Chondrocyte (in vitro differentiated cells): ENCODE measurements around the gene SRSF5. TPM values are rescaled to one million over a fixed set of nuclear protein-coding genes. Genes with fewer than 3 reads are reported as not detected.

Experiments
- DNase-seq: peaks from one replicate; pipeline ENCODE4 v3.0.0; 2021; ENCODE audit warnings: mixed read lengths, low spot score
- H3K27ac Mint-ChIP-seq: one replicate; pipeline ENCODE4 v1.8.0; 2021; ENCODE audit warnings: mild to moderate bottlenecking, moderate library complexity, mixed read lengths; ENCODE audit not compliant: unreplicated experiment
- H3K27me3 Mint-ChIP-seq: 2 replicates; pipeline ENCODE4 v1.8.0; 2021; ENCODE audit warnings: low read depth, mixed read lengths
- H3K36me3 Mint-ChIP-seq: 2 replicates; pipeline ENCODE4 v1.8.0; 2021; ENCODE audit warnings: low read depth, mixed read lengths
- H3K4me1 Mint-ChIP-seq: 2 replicates; pipeline ENCODE4 v1.8.0; 2021; ENCODE audit warnings: low read depth, mild to moderate bottlenecking, mixed read lengths
- H3K4me3 Mint-ChIP-seq: one replicate; pipeline ENCODE4 v1.8.0; 2021; ENCODE audit warnings: mild to moderate bottlenecking, moderate library complexity, mixed read lengths; ENCODE audit not compliant: unreplicated experiment
- H3K9me3 Mint-ChIP-seq: 2 replicates; pipeline ENCODE4 v1.8.0; 2021; ENCODE audit warnings: low read depth, mixed read lengths
- total RNA-seq: library from RNA; stranded (reverse); gene quantifications from 3 replicates; pipeline ENCODE4 v1.2.1, GENCODE V29; 2021
- TF ChIP-seq, protein P1 (sequence below): fragments of 200-600 bp; sonication (generic); IDR thresholded peaks from 2 replicates; pipeline ENCODE4 v1.5.0; 2021; ENCODE audit warnings: antibody characterized with exemption, mild to moderate bottlenecking, moderate library complexity

The SRSF5 gene
- total RNA-seq, 1 donor from 2014 or later = 163 TPM

- Mint-ChIP-seq H3K27me3 (no peaks in the 10 kb centered on the region), H3K4me1 (peaks cover 11% of the 10 kb centered on the region), H3K9me3 (no peaks in the 10 kb centered on the region), H3K27ac (no peak overlapping the region), H3K36me3 (peaks cover 47% of the 10 kb centered on the region), H3K4me3 (no peak overlapping the region)
- TF ChIP-seq, protein P1, sequence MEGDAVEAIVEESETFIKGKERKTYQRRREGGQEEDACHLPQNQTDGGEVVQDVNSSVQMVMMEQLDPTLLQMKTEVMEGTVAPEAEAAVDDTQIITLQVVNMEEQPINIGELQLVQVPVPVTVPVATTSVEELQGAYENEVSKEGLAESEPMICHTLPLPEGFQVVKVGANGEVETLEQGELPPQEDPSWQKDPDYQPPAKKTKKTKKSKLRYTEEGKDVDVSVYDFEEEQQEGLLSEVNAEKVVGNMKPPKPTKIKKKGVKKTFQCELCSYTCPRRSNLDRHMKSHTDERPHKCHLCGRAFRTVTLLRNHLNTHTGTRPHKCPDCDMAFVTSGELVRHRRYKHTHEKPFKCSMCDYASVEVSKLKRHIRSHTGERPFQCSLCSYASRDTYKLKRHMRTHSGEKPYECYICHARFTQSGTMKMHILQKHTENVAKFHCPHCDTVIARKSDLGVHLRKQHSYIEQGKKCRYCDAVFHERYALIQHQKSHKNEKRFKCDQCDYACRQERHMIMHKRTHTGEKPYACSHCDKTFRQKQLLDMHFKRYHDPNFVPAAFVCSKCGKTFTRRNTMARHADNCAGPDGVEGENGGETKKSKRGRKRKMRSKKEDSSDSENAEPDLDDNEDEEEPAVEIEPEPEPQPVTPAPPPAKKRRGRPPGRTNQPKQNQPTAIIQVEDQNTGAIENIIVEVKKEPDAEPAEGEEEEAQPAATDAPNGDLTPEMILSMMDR = no peak
- no peak for DNase-seq
Measured at GRCh38 chr14:69775012-69775411, 8.1 kb downstream of the SRSF5 start.

DNA sequence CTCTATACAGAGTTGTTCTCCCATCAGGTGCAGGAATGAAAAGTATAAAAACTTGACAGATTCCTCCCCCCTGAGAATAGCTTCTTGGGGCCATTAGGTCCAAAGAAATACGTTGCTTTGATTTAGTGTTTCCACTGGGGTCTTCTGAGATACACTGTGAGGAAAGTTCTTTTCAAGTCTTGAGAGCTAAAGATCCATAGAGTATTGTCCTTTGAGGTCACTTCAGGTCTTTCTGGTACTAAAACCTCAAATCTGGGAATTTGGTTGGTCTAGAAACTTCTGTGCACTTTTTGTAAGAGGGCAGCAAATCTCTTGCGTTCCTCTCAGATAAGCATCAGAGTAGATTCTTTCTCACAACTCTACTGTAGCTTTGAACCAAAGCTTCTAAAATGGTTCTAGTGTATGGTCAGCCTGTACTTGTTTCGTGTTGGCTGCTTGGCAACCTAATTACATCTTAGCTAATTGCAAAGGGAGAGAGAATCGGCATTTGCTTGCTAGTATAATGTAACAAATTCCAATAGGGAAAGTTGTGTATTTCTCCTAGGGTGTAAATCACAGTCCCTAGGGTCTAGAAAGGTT is 10.0 kb downstream of the SRSF5 start:
- Mint-ChIP-seq H3K36me3 (peaks cover 39% of the 10 kb centered on the region), H3K9me3 (no peaks in the 10 kb centered on the region), H3K4me3 (no peak overlapping the region), H3K4me1 (no peaks in the 10 kb centered on the region), H3K27me3 (no peaks in the 10 kb centered on the region), H3K27ac (no peak overlapping the region)
- TF ChIP-seq, protein P1 = no peak
- DNase-seq = no peak

- Mint-ChIP-seq H3K9me3 (no peaks in the 10 kb centered on the region), H3K27ac (no peak overlapping the region), H3K4me3 (no peak overlapping the region), H3K36me3 (peaks cover 22% of the 10 kb centered on the region), H3K4me1 (no peaks in the 10 kb centered on the region), H3K27me3 (no peaks in the 10 kb centered on the region)
- TF ChIP-seq, protein P1 = no peak
- no peak for DNase-seq
Measured at GRCh38 chr14:69779088-69779487, 12.1 kb downstream of the SRSF5 start.

- H3K9me3 Mint-ChIP-seq = no peaks in the 10 kb centered on the region
- no peak for DNase-seq
- H3K27me3 Mint-ChIP-seq = no peaks in the 10 kb centered on the region
- H3K4me1 Mint-ChIP-seq = no peaks in the 10 kb centered on the region
- TF ChIP-seq, protein P1 = no peak
- H3K36me3 Mint-ChIP-seq = peaks cover 18% of the 10 kb centered on the region
- H3K27ac Mint-ChIP-seq = no peak overlapping the region
- H3K4me3 Mint-ChIP-seq = no peak overlapping the region
Measured at GRCh38 chr14:69780092-69780491, 13.2 kb downstream of the SRSF5 start.

DNA sequence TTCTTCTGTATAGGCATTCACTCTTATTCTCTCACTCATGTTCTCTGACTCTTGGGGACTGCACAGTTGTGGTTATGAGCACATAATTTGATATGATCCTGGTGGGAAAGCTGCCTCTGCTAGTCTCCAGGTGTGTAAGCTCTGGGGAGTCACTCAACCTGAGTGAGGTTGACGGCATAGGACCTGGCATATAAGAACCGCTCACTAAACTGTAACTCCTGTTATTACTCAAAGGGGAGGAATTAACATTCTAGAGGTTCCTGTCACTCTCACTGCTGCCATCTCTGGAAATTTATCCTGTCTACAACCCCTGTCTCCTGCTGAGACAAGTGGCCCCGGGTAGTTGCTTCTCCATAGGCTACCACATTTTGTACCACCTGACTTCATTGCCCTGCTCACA is 14.0 kb downstream of the SRSF5 start:
- Mint-ChIP-seq H3K27ac (no peak overlapping the region), H3K27me3 (no peaks in the 10 kb centered on the region)

More for the DNA sequence above, 14.0 kb downstream of the SRSF5 start:
- no peak overlapping the region for H3K4me3 Mint-ChIP-seq
- H3K36me3 Mint-ChIP-seq = peaks cover 13% of the 10 kb centered on the region
- no peaks in the 10 kb centered on the region for H3K9me3 Mint-ChIP-seq
- H3K4me1 Mint-ChIP-seq = no peaks in the 10 kb centered on the region
- DNase-seq = no peak
- TF ChIP-seq, protein P1 = no peak
